Omental fat pad (tissue), 4 donors: Measurements from ENCODE around the gene LHFPL6. TPM values are rescaled to one million over a fixed set of nuclear protein-coding genes. Genes with fewer than 3 reads are reported as not detected.

Experiments used
- ATAC-seq: fragments of 150-250 bp; one replicate; pipeline ENCODE4 v1.9.1; 2016; ENCODE audit warnings: mild to moderate bottlenecking, moderate library complexity; ENCODE audit not compliant: low FRiP score
- DNase-seq: peaks from one replicate; pipeline ENCODE4 v3.0.0-alpha.2; 2019; ENCODE audit warnings: low spot score
- total RNA-seq, 4 donors: library from RNA; depleted of rRNA; stranded (reverse); fragments of >200 nt; gene quantifications; one replicate each; pipeline ENCODE4 v1.1.0, GENCODE V29; 2016
- TF ChIP-seq, protein P1 (sequence below), 3 donors: fragments of 450-650 bp; IDR thresholded peaks; one replicate each; pipeline ENCODE4 v1.5.1; 2016 to 2017; ENCODE audit warnings: antibody characterized with exemption in 3 of 3, mild to moderate bottlenecking in 3 of 3, moderate library complexity in 2 of 3

Gene LHFPL6
- total RNA-seq, 4 donors from 2014 or later: 66.1 to 208 (median 109) TPM

DNA sequence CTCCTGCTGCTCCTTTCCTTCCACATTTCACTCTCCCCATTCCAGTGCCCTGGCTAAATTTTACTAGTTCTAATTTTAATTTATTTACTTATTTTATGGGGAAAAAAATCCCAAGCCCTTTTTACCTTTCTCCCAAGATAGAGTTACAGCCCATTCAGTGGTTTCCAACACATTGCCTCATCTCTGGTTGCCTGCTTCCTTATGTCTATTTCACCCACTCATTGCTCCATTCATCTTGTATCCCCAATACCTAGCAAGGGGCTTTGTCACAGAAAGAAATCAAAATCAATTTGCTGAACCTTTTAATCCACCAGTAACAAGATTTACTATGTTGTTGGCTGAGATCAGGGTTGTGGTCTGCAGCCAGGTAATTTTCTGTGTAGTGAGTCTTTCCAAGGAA is 55.9 kb downstream of the LHFPL6 start:
- no peak for DNase-seq
- TF ChIP-seq, protein P1, sequence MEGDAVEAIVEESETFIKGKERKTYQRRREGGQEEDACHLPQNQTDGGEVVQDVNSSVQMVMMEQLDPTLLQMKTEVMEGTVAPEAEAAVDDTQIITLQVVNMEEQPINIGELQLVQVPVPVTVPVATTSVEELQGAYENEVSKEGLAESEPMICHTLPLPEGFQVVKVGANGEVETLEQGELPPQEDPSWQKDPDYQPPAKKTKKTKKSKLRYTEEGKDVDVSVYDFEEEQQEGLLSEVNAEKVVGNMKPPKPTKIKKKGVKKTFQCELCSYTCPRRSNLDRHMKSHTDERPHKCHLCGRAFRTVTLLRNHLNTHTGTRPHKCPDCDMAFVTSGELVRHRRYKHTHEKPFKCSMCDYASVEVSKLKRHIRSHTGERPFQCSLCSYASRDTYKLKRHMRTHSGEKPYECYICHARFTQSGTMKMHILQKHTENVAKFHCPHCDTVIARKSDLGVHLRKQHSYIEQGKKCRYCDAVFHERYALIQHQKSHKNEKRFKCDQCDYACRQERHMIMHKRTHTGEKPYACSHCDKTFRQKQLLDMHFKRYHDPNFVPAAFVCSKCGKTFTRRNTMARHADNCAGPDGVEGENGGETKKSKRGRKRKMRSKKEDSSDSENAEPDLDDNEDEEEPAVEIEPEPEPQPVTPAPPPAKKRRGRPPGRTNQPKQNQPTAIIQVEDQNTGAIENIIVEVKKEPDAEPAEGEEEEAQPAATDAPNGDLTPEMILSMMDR (IDR thresholded peaks at IDR 0.05): no peak
- no peak for ATAC-seq

DNA sequence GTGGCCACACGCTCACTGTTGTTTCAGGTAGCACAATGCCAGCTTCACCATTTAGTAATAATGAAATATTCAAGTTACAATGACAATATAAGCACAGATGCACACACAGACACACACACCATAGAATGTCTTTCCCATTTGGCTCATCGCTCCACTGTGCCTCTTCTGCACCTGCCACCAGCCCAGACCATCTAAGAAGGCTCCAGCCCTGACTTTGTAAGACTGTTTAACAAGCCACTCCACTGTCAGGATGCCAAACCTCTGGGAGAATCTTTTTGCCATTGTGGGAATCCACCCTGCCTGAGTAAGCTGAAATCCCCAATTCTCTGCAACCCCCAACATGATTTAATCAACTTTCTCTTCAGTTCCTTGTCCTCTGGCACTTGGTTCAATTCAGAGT is 60.6 kb downstream of the LHFPL6 start:
- TF ChIP-seq, protein P1 (IDR thresholded peaks at IDR 0.05): no peak
- DNase-seq: no peak
- ATAC-seq: no peak

DNA sequence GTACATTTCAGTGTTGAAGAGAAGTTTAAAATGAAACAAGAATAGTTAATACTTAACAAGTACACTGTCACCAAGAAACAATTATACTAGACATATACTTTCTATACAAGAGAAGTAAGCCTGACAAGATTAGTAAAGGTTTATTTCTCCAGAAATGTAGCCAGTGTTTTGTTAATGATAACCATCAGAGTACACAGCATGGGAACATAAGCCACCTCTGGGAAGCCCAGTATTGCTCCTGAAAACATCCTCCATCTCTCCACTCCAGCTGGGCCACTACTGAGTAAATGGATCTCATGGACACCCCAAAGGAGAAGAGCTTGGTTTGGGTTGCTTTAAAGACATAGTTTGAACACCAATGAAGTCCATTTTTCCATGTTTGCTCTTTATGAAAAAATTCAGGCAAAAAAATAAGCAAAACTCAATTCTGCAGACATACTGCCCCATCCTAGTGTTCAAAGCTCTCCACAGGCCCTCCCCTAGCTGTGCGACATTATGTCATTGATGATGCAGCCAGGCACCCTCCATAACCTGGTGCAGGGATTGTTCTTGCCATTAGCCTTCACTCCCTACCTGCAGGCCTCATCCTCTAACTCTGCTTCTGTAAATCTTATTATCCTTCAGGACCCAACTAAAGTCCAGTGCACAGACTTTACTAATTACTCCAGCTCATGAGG is 61.9 kb downstream of the LHFPL6 start:
- ATAC-seq (no peak), DNase-seq (no peak)
- TF ChIP-seq, protein P1 (IDR thresholded peaks at IDR 0.05): no peak

DNA sequence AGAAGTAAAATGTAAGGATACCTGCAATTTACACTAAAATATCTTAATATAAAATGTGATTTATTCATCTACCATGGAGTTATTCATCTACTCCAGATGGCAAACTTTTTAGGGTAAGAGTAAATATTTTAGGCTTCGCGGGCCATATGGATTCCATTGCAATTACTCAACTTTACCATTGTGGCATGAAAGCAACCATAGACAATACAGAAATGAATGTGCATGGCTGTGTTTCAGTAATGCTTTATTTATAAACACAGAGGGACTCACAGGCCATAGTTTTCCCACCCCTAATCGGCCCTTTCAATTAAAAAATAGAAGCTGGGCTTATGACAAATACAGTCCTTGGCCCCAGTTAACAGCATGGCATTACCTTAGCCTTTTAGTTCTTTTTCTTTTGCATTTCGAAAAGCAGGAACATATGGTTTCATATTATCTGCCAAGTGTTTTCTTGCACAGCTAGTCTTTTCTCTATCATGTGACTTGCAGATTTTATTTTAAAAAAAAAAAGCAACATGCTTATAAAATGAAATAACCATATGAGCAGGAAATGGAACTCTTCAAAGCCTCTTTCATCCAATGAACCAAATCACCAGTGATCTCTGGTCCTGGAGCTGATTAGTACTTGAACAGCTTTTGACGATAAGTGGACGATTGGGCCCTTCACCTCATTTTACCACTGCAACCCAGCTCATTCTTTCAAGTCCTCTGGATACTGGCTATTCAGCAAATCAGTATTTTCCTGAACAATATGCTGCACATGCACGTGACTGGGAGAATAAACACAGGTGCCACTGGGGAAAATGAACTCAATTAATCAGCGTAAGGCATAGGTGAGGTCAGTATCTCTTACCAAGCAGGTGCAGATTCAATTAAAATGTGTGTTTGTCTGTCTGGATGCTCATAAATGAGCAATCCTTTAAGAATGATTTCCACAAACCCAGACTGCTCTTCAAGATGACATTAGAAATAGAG is 63.9 kb downstream of the LHFPL6 start:
- TF ChIP-seq, protein P1 (IDR thresholded peaks at IDR 0.05): no peak
- DNase-seq (no peak), ATAC-seq (no peak)

DNA sequence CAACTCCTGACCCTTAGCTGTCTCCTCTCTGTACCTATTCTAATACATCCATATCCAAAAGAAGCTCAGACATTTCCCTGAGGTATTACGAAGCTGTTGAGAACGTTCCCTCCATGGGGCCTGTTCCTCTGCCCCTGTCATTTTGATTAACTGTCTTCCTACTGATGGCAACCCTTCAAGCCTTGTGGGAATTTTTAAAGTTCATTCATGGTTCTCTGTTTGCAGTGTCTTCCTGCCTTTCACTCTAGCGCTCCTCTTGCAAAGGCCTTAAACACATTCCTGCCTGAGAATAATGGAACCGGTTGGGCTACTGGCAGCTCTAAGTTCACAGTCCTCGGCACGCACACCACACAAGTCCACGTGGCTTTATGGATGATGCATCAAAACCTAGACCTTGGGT is 66.1 kb downstream of the LHFPL6 start:
- TF ChIP-seq, protein P1 (IDR thresholded peaks at IDR 0.05): no peak
- no peak for DNase-seq
- ATAC-seq: no peak

DNA sequence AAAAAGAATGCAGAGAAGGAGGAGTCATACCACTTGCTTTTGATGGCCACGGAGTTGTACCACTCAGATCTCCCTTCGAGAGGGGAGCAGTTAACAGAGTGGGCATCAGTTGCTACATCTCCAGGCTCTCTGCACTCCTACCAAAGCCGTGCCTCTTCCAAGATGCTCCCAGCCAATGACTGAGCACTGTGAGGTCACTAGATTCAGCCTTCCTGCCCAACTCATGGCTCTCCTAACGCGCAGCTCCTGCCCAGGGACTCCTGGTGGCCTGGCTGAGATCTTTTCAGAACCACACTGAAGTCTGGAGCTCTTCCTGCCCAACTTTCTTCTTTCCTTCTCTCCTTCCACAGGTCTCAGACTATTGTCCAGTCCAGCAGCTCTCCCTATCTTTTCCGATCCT is 66.7 kb downstream of the LHFPL6 start:
- TF ChIP-seq, protein P1 (IDR thresholded peaks at IDR 0.05): no peak
- ATAC-seq (no peak), DNase-seq (no peak)
